ENCODE data around the gene FCER1G.
"Not testable (repeated sequence)": the region's sequence is repeated elsewhere in the genome, so short reads cannot be mapped to it uniquely, and the experiment has no call there.

Gene FCER1G

GRCh38 chr1:161251579-161251978 lies 36.5 kb downstream of the FCER1G start:
- no peak for DNase-seq (ENCODE audit: low read depth in 1 of 2, low spot score in 1 of 2)
- no peak overlapping the region for H3K4me3 ChIP-seq (replicated peaks; ENCODE audit: insufficient read depth, low read length)
- H3K27ac ChIP-seq (replicated peaks), result no peak overlapping the region
- no peaks in the 10 kb centered on the region for H3K27me3 ChIP-seq (ENCODE audit: insufficient read depth, poor library complexity, severe bottlenecking)
- TF ChIP-seq GABPA (IDR thresholded peaks at IDR 0.05; ENCODE audit: low read depth), result no peak
- no peak for TF ChIP-seq SPI1 (IDR thresholded peaks at IDR 0.05; ENCODE audit: borderline replicate concordance, low read depth)
- no peak for TF ChIP-seq REST (IDR thresholded peaks at IDR 0.05; ENCODE audit: insufficient replicate concordance, low read depth)
- no peak for TF ChIP-seq CTCF (IDR thresholded peaks at IDR 0.05; ENCODE audit: insufficient read depth, low read length)
- no peak for TF ChIP-seq POLR2AphosphoS5 (IDR thresholded peaks at IDR 0.05; ENCODE audit: low read depth)

- H3K27ac ChIP-seq (replicated peaks); H3K4me3 ChIP-seq (replicated peaks; ENCODE audit: insufficient read depth, low read length): not testable (repeated sequence)
- DNase-seq (ENCODE audit: low read depth in 1 of 2, low spot score in 1 of 2), result peak; percentile 33 to 40
- H3K27me3 ChIP-seq (ENCODE audit: insufficient read depth, poor library complexity, severe bottlenecking), result peaks cover 24% of the 10 kb centered on the region
Observed at GRCh38 chr1:161255302-161255701, 40.2 kb downstream of the FCER1G start.

GRCh38 chr1:161255955-161256520 lies 40.9 kb downstream of the FCER1G start:
- not testable (repeated sequence) for H3K27ac ChIP-seq (replicated peaks)

GRCh38 chr1:161257109-161257508 lies 42.0 kb downstream of the FCER1G start:
- peaks cover 36% of the 10 kb centered on the region for H3K27me3 ChIP-seq (ENCODE audit: insufficient read depth, poor library complexity, severe bottlenecking)
- not testable (repeated sequence) for H3K27ac ChIP-seq (replicated peaks); DNase-seq (ENCODE audit: low read depth in 1 of 2, low spot score in 1 of 2); H3K4me3 ChIP-seq (replicated peaks; ENCODE audit: insufficient read depth, low read length)

More at GRCh38 chr1:161255955-161256520, 40.9 kb downstream of the FCER1G start:
- H3K4me3 ChIP-seq (replicated peaks; ENCODE audit: insufficient read depth, low read length), result not testable (repeated sequence)
- DNase-seq (ENCODE audit: low read depth in 1 of 2, low spot score in 1 of 2), result peak in 1 of 2 experiments; percentile 18
- H3K27me3 ChIP-seq (ENCODE audit: insufficient read depth, poor library complexity, severe bottlenecking), result peaks cover 30% of the 10 kb centered on the region

GRCh38 chr1:161258439-161259344 lies 43.6 kb downstream of the FCER1G start, which contains the start of gene PCP4L1:
Gene PCP4L1 (plus strand): TSS chr1:161258745. CDS start chr1:161258975, 230 bp downstream.
- H3K4me3 ChIP-seq (replicated peaks; ENCODE audit: insufficient read depth, low read length), result no peak within 1 kb of the TSS
- H3K27me3 ChIP-seq (ENCODE audit: insufficient read depth, poor library complexity, severe bottlenecking), result peaks cover 36% of the 10 kb centered on the region
- TF ChIP-seq SPI1 (IDR thresholded peaks at IDR 0.05; ENCODE audit: borderline replicate concordance, low read depth) (no peak), REST (IDR thresholded peaks at IDR 0.05; ENCODE audit: insufficient replicate concordance, low read depth) (no peak), CTCF (IDR thresholded peaks at IDR 0.05; ENCODE audit: insufficient read depth, low read length) (no peak), GABPA (IDR thresholded peaks at IDR 0.05; ENCODE audit: low read depth) (no peak), POLR2AphosphoS5 (IDR thresholded peaks at IDR 0.05; ENCODE audit: low read depth) (no peak)
- no peak for DNase-seq (ENCODE audit: low read depth in 1 of 2, low spot score in 1 of 2)
- H3K27ac ChIP-seq (replicated peaks), result no peak within 1 kb of the TSS
